ENCODE results near the gene NUDT9. TPM values are rescaled to one million over a fixed set of nuclear protein-coding genes. Genes with fewer than 3 reads are reported as not detected.

NUDT9 gene
- total RNA-seq, 1 experiment from 2014 or later, result 25.4 TPM

DNA sequence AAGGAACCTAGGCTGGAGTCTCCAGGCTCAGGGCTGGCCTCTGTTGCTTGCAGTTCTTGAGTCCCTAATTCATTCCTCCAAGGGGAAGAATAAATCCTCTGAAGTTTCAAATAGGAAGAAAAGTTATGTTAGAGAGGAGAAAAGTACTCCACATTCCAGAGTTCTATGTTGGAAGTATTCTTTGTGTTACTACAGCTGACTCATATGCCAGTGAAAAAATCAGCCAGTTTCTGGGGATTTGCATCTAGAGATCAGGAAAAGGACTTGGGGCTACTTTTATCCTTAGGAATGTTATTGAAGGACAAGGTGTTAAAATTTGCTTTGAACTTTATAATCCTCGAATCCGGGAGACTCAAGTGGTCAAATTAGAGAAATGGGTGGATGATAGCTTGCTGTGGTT is 11.7 kb upstream of the NUDT9 start:
- H3K4me1 Mint-ChIP-seq, result peaks cover 22% of the 10 kb centered on the region
- ATAC-seq (no peak), DNase-seq (ENCODE audit: low spot score) (no peak)
- TF ChIP-seq GRHL2 (CRISPR knock-in tag; IDR thresholded peaks at IDR 0.05; ENCODE audit: insufficient replicate concordance, severe bottlenecking) (no peak), KAT7 (CRISPR knock-in tag; IDR thresholded peaks at IDR 0.05; ENCODE audit: borderline replicate concordance) (no peak), TEAD4 (CRISPR knock-in tag; IDR thresholded peaks at IDR 0.05) (no peak)
- TF ChIP-seq, protein P1, sequence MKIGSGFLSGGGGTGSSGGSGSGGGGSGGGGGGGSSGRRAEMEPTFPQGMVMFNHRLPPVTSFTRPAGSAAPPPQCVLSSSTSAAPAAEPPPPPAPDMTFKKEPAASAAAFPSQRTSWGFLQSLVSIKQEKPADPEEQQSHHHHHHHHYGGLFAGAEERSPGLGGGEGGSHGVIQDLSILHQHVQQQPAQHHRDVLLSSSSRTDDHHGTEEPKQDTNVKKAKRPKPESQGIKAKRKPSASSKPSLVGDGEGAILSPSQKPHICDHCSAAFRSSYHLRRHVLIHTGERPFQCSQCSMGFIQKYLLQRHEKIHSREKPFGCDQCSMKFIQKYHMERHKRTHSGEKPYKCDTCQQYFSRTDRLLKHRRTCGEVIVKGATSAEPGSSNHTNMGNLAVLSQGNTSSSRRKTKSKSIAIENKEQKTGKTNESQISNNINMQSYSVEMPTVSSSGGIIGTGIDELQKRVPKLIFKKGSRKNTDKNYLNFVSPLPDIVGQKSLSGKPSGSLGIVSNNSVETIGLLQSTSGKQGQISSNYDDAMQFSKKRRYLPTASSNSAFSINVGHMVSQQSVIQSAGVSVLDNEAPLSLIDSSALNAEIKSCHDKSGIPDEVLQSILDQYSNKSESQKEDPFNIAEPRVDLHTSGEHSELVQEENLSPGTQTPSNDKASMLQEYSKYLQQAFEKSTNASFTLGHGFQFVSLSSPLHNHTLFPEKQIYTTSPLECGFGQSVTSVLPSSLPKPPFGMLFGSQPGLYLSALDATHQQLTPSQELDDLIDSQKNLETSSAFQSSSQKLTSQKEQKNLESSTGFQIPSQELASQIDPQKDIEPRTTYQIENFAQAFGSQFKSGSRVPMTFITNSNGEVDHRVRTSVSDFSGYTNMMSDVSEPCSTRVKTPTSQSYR (CRISPR knock-in tag; IDR thresholded peaks at IDR 0.05), result no peak
- TF ChIP-seq, protein P2, sequence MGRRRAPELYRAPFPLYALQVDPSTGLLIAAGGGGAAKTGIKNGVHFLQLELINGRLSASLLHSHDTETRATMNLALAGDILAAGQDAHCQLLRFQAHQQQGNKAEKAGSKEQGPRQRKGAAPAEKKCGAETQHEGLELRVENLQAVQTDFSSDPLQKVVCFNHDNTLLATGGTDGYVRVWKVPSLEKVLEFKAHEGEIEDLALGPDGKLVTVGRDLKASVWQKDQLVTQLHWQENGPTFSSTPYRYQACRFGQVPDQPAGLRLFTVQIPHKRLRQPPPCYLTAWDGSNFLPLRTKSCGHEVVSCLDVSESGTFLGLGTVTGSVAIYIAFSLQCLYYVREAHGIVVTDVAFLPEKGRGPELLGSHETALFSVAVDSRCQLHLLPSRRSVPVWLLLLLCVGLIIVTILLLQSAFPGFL (CRISPR knock-in tag; IDR thresholded peaks at IDR 0.05; ENCODE audit: borderline replicate concordance), result no peak
- TF ChIP-seq, protein P3, sequence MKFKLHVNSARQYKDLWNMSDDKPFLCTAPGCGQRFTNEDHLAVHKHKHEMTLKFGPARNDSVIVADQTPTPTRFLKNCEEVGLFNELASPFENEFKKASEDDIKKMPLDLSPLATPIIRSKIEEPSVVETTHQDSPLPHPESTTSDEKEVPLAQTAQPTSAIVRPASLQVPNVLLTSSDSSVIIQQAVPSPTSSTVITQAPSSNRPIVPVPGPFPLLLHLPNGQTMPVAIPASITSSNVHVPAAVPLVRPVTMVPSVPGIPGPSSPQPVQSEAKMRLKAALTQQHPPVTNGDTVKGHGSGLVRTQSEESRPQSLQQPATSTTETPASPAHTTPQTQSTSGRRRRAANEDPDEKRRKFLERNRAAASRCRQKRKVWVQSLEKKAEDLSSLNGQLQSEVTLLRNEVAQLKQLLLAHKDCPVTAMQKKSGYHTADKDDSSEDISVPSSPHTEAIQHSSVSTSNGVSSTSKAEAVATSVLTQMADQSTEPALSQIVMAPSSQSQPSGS (CRISPR knock-in tag; IDR thresholded peaks at IDR 0.05; ENCODE audit: borderline replicate concordance, low read depth), result no peak
- H3K9me3 Mint-ChIP-seq, result peaks cover 10% of the 10 kb centered on the region
- ChIA-PET POLR2A (no interaction called here), CTCF (no interaction called here)
- H3K27ac Mint-ChIP-seq, result no peak overlapping the region
- H3K4me3 Mint-ChIP-seq, result no peak overlapping the region
- no peaks in the 10 kb centered on the region; the same call in 1 of the 2 replicates for H3K27me3 Mint-ChIP-seq (ENCODE audit: low read depth)
- H3K36me3 Mint-ChIP-seq, result no peaks in the 10 kb centered on the region

DNA sequence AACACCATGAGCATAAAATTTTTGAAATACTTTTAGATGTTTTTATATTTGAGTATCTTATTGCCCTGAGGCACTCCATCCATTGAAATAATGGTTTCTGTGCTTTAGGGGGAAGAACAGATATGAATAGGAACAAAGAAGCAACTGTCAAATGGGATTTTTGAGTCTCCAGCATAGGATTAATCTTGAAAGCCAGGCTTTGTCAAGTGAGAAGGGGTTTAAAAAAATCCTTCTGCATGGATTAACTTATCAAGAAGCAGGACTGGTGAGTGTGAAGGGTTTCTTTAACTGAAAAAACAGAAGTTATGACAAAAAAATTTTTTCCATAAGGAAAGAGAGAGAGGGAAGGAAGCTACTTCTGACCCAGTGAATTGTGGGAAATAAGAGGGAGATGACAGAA is 7.6 kb upstream of the NUDT9 start:
- no peak overlapping the region for H3K4me3 Mint-ChIP-seq
- peaks cover 5% of the 10 kb centered on the region for H3K27me3 Mint-ChIP-seq (ENCODE audit: low read depth)
- DNase-seq (ENCODE audit: low spot score) (no peak), ATAC-seq (no peak)
- no peak overlapping the region for H3K27ac Mint-ChIP-seq
- H3K36me3 Mint-ChIP-seq, result peaks cover 14% of the 10 kb centered on the region
- ChIA-PET POLR2A (no interaction called here), CTCF (no interaction called here)
- peaks cover 36% of the 10 kb centered on the region for H3K9me3 Mint-ChIP-seq
- peaks cover 6% of the 10 kb centered on the region for H3K4me1 Mint-ChIP-seq
- TF ChIP-seq ESRRA (CRISPR knock-in tag; IDR thresholded peaks at IDR 0.05; ENCODE audit: borderline replicate concordance) (no peak), CBFB (CRISPR knock-in tag; IDR thresholded peaks at IDR 0.05; ENCODE audit: low read depth) (no peak), TEAD4 (CRISPR knock-in tag; IDR thresholded peaks at IDR 0.05) (no peak), ZNF317 (CRISPR knock-in tag; IDR thresholded peaks at IDR 0.05; ENCODE audit: borderline replicate concordance, low read depth) (no peak), CREB1 (CRISPR knock-in tag; IDR thresholded peaks at IDR 0.05) (no peak), NR2C2 (CRISPR knock-in tag; IDR thresholded peaks at IDR 0.05) (no peak), IRF2 (CRISPR knock-in tag; IDR thresholded peaks at IDR 0.05; ENCODE audit: borderline replicate concordance, low read depth) (no peak), ZNF396 (CRISPR knock-in tag; IDR thresholded peaks at IDR 0.05; ENCODE audit: borderline replicate concordance) (no peak), JUN (CRISPR knock-in tag; IDR thresholded peaks at IDR 0.05) (no peak), MYBL2 (CRISPR knock-in tag; IDR thresholded peaks at IDR 0.05) (no peak)
- TF ChIP-seq, protein P4, sequence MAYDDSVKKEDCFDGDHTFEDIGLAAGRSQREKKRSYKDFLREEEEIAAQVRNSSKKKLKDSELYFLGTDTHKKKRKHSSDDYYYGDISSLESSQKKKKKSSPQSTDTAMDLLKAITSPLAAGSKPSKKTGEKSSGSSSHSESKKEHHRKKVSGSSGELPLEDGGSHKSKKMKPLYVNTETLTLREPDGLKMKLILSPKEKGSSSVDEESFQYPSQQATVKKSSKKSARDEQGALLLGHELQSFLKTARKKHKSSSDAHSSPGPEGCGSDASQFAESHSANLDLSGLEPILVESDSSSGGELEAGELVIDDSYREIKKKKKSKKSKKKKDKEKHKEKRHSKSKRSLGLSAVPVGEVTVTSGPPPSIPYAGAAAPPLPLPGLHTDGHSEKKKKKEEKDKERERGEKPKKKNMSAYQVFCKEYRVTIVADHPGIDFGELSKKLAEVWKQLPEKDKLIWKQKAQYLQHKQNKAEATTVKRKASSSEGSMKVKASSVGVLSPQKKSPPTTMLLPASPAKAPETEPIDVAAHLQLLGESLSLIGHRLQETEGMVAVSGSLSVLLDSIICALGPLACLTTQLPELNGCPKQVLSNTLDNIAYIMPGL (CRISPR knock-in tag; IDR thresholded peaks at IDR 0.05), result no peak
- TF ChIP-seq, protein P5, sequence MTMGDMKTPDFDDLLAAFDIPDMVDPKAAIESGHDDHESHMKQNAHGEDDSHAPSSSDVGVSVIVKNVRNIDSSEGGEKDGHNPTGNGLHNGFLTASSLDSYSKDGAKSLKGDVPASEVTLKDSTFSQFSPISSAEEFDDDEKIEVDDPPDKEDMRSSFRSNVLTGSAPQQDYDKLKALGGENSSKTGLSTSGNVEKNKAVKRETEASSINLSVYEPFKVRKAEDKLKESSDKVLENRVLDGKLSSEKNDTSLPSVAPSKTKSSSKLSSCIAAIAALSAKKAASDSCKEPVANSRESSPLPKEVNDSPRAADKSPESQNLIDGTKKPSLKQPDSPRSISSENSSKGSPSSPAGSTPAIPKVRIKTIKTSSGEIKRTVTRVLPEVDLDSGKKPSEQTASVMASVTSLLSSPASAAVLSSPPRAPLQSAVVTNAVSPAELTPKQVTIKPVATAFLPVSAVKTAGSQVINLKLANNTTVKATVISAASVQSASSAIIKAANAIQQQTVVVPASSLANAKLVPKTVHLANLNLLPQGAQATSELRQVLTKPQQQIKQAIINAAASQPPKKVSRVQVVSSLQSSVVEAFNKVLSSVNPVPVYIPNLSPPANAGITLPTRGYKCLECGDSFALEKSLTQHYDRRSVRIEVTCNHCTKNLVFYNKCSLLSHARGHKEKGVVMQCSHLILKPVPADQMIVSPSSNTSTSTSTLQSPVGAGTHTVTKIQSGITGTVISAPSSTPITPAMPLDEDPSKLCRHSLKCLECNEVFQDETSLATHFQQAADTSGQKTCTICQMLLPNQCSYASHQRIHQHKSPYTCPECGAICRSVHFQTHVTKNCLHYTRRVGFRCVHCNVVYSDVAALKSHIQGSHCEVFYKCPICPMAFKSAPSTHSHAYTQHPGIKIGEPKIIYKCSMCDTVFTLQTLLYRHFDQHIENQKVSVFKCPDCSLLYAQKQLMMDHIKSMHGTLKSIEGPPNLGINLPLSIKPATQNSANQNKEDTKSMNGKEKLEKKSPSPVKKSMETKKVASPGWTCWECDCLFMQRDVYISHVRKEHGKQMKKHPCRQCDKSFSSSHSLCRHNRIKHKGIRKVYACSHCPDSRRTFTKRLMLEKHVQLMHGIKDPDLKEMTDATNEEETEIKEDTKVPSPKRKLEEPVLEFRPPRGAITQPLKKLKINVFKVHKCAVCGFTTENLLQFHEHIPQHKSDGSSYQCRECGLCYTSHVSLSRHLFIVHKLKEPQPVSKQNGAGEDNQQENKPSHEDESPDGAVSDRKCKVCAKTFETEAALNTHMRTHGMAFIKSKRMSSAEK (CRISPR knock-in tag; IDR thresholded peaks at IDR 0.05; ENCODE audit: borderline replicate concordance), result no peak
- TF ChIP-seq, protein P6, sequence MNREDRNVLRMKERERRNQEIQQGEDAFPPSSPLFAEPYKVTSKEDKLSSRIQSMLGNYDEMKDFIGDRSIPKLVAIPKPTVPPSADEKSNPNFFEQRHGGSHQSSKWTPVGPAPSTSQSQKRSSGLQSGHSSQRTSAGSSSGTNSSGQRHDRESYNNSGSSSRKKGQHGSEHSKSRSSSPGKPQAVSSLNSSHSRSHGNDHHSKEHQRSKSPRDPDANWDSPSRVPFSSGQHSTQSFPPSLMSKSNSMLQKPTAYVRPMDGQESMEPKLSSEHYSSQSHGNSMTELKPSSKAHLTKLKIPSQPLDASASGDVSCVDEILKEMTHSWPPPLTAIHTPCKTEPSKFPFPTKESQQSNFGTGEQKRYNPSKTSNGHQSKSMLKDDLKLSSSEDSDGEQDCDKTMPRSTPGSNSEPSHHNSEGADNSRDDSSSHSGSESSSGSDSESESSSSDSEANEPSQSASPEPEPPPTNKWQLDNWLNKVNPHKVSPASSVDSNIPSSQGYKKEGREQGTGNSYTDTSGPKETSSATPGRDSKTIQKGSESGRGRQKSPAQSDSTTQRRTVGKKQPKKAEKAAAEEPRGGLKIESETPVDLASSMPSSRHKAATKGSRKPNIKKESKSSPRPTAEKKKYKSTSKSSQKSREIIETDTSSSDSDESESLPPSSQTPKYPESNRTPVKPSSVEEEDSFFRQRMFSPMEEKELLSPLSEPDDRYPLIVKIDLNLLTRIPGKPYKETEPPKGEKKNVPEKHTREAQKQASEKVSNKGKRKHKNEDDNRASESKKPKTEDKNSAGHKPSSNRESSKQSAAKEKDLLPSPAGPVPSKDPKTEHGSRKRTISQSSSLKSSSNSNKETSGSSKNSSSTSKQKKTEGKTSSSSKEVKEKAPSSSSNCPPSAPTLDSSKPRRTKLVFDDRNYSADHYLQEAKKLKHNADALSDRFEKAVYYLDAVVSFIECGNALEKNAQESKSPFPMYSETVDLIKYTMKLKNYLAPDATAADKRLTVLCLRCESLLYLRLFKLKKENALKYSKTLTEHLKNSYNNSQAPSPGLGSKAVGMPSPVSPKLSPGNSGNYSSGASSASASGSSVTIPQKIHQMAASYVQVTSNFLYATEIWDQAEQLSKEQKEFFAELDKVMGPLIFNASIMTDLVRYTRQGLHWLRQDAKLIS (CRISPR knock-in tag; IDR thresholded peaks at IDR 0.05; ENCODE audit: borderline replicate concordance), result no peak

Data from WTC11 (cell line).